OCI-LY7 (cell line): Measurements from ENCODE around the gene CHCHD10. TPM values are rescaled to one million over a fixed set of nuclear protein-coding genes. Genes with fewer than 3 reads are reported as not detected.
A peak's percentile ranks its signal among the peaks of the same experiment; 100 is the strongest.

Experiments used
- BruUV-seq: library from RNA; stranded (reverse); fragments of 400-500 nt; replicated peaks from 2 replicates; lab custom pipeline; 2021; lab: Mats Ljungman, UMichigan
- CTCF ChIA-PET: fragments of 300-600 bp; sonication (Branson Sonifier 250); formaldehyde crosslinking; loops from one replicate; lab custom pipeline; 2022; ENCODE audit warnings: antibody characterized with exemption; ENCODE audit not compliant: unreplicated experiment; lab: Charles Lee
- POLR2A ChIA-PET: fragments of 300-600 bp; sonication (Branson Sonifier 250); formaldehyde crosslinking; loops from one replicate; lab custom pipeline; 2022; ENCODE audit warnings: antibody characterized with exemption; lab: Charles Lee
- DNase-seq: peaks from one replicate; pipeline ENCODE4 v3.0.0-alpha.2; 2015; ENCODE audit warnings: low spot score
- H2AFZ ChIP-seq: fragments of 200-600 bp; sonication (generic), shearing (Covaris generic); 2 replicates; pipeline ENCODE4 v1.6.1; 2014; ENCODE audit warnings: mild to moderate bottlenecking, antibody characterized with exemption, low read length, moderate library complexity
- H3K27ac ChIP-seq: fragments of 200-600 bp; sonication (generic); 2 replicates; pipeline ENCODE4 v1.5.1; 2014; ENCODE audit warnings: mixed run types, low read depth, mild to moderate bottlenecking, moderate library complexity, low read length, inconsistent platforms; ENCODE audit not compliant: poor library complexity, severe bottlenecking
- H3K36me3 ChIP-seq: fragments of 200-600 bp; sonication (generic); 2 replicates; pipeline ENCODE4 v1.6.1; 2014; ENCODE audit warnings: mild to moderate bottlenecking, antibody characterized with exemption, low read length, moderate library complexity, mixed read lengths; ENCODE audit not compliant: insufficient read depth
- H3K4me1 ChIP-seq: fragments of 200-600 bp; sonication (generic); 2 replicates; pipeline ENCODE4 v1.5.1; 2014; ENCODE audit warnings: mild to moderate bottlenecking, low read length; ENCODE audit not compliant: insufficient read depth, poor library complexity, severe bottlenecking
- H3K4me2 ChIP-seq: fragments of 200-600 bp; sonication (generic); 2 replicates; pipeline ENCODE4 v1.6.1; 2014; ENCODE audit warnings: mild to moderate bottlenecking, low read length
- H3K4me3 ChIP-seq: fragments of 200-600 bp; sonication (generic); 2 replicates; pipeline ENCODE4 v1.5.1; 2014; ENCODE audit warnings: mild to moderate bottlenecking, low read depth, low read length; ENCODE audit not compliant: poor library complexity, severe bottlenecking
- H3K79me2 ChIP-seq: fragments of 200-600 bp; sonication (generic); 2 replicates; pipeline ENCODE4 v1.6.1; 2016; ENCODE audit warnings: low read depth, mild to moderate bottlenecking, low read length, moderate library complexity, mixed read lengths; ENCODE audit not compliant: insufficient read depth
- H3K9me2 ChIP-seq: fragments of 200-600 bp; sonication (generic); 2 replicates; pipeline ENCODE4 v1.6.1; 2016; ENCODE audit warnings: mild to moderate bottlenecking, low read length, mixed read lengths; ENCODE audit not compliant: insufficient read depth
- H3K9me3 ChIP-seq: fragments of 200-600 bp; sonication (generic); 2 replicates; pipeline ENCODE4 v1.6.1; 2014; ENCODE audit warnings: mild to moderate bottlenecking, mixed run types, low read length, mixed read lengths
- H4K20me1 ChIP-seq: fragments of 200-600 bp; sonication (generic); 2 replicates; pipeline ENCODE4 v1.6.1; 2014; ENCODE audit warnings: mild to moderate bottlenecking, antibody characterized with exemption, low read length, moderate library complexity, mixed read lengths; ENCODE audit not compliant: insufficient read depth
- EZH2phosphoT487 ChIP-seq: fragments of 200-600 bp; sonication (generic); IDR thresholded peaks from 2 replicates; pipeline ENCODE4 v1.6.1; 2018; ENCODE audit warnings: low read depth, borderline replicate concordance, mild to moderate bottlenecking, mixed run types, antibody characterized with exemption, low read length, moderate library complexity, mixed read lengths
- intact Hi-C: fragments of 100-400 bp; cut with micrococcal nuclease; formaldehyde crosslinking; loops from one replicate; pipeline ENCODE4 v1.10.0; 2022; ENCODE audit not compliant: unreplicated experiment
- total RNA-seq, 2 experiments: library from RNA; depleted of rRNA in 1 of 2; stranded (reverse); fragments of >200 nt in 1 of 2; shearing (Covaris generic) in 1 of 2; gene quantifications; 2 replicates each; pipeline ENCODE4 v1.2.3, GENCODE V29; 2014 to 2022
- TF ChIP-seq, protein P1 (sequence below): fragments of 200-600 bp; sonication (generic); conservative IDR thresholded peaks from 2 replicates; pipeline ENCODE4 v1.5.1; 2014; ENCODE audit warnings: mild to moderate bottlenecking, antibody characterized with exemption, low read length, moderate library complexity, mixed read lengths

The CHCHD10 gene
- total RNA-seq, 2 experiments from 2014 or later = 50.8 to 252 TPM

DNA sequence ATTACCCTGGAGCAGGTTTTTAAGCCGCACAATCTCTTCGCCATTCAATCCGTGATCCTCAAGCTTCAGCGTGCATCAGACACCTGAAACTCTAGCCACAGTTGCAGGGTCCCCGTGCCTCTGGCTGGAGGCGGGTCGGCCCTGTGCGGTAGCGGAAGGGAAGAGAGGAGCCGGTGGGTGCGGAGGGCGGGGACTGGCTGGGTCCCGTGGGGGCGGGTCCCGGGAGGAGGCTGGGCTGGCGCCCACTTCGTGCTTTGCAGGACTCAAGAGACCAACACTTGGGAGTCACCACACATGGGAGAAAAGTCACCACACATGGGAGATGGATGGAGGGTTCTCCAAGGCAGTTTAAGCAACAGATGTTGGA, 4.2 kb downstream of the CHCHD10 start:
- H3K4me1 ChIP-seq = peaks cover 44% of the 10 kb centered on the region
- intact Hi-C loops = no loop called here

DNA sequence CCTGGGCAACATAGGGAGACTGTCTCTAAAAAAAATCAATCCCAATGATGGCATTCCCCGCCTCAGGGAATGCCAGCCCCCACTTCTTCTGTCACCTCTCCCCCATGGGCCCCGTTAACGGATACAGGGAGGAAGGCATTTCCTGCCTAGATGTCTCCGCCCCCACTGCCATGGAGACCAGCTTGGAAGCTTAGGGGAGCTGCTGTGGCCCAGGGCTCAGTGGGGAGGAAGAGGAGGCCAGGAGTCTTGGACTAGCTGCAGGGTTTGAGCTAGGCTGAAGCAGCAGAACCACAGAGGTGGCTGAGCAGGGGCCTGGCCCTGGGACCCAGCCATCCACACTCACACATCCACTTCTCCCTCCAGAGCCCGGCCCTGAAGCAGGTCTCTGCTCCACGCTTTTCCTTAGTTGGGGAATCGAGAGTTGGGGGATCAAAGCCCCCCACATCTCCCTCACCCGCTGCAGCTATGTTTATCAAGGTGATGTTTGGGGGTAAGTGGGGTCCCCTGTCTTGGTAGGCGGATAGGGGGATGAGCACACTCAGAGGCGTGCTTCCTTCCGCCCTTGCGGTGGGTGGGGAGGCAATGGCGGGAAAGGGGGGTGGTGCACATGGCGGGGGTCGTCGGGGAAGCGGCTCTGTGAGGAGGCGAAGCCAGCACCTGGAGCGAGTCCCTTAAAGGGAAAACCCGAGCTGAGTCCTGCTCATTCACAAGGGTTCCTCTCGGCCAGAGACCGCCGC, 4.8 kb downstream of the CHCHD10 start, which contains the start of gene C22orf15:
Gene C22orf15, plus strand, starts transcription at position 149 of the 737 bp plus-strand sequence. Its CDS starts 317 bp downstream, at position 466.
- no peak for TF ChIP-seq EZH2phosphoT487
- TF ChIP-seq, protein P1, sequence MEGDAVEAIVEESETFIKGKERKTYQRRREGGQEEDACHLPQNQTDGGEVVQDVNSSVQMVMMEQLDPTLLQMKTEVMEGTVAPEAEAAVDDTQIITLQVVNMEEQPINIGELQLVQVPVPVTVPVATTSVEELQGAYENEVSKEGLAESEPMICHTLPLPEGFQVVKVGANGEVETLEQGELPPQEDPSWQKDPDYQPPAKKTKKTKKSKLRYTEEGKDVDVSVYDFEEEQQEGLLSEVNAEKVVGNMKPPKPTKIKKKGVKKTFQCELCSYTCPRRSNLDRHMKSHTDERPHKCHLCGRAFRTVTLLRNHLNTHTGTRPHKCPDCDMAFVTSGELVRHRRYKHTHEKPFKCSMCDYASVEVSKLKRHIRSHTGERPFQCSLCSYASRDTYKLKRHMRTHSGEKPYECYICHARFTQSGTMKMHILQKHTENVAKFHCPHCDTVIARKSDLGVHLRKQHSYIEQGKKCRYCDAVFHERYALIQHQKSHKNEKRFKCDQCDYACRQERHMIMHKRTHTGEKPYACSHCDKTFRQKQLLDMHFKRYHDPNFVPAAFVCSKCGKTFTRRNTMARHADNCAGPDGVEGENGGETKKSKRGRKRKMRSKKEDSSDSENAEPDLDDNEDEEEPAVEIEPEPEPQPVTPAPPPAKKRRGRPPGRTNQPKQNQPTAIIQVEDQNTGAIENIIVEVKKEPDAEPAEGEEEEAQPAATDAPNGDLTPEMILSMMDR = no peak
- no peak for DNase-seq
- Histone ChIP-seq H3K4me2 (peak within 1 kb of the TSS; percentile 98), H3K79me2 (peaks cover 26% of the 10 kb centered on the region), H3K36me3 (peaks cover 43% of the 10 kb centered on the region), H2AFZ (no peak within 1 kb of the TSS), H3K9me2 (no peaks in the 10 kb centered on the region), H4K20me1 (peaks cover 12% of the 10 kb centered on the region; the same call in 1 of the 2 replicates), H3K4me3 (peak within 1 kb of the TSS; percentile 99), H3K27ac (peak within 1 kb of the TSS; percentile 74), H3K4me1 (peaks cover 41% of the 10 kb centered on the region), H3K9me3 (no peaks in the 10 kb centered on the region)
- intact Hi-C loops = no loop called here
- ChIA-PET CTCF (interaction anchor here (0.6 kb wide), 1 partner anchor 16 kb away, joined by 3 read pairs; no protein-coding TSS in a partner anchor), POLR2A (interaction anchor here (0.7 to 0.9 kb wide), 2 partner anchors 29 to 66 kb away, joined by 3 to 7 read pairs; no protein-coding TSS in a partner anchor)
- no TSS peak for BruUV-seq

More for the DNA sequence above, 4.2 kb downstream of the CHCHD10 start:
- CTCF ChIA-PET = no interaction called here
- TF ChIP-seq, protein P1 = no peak
- peak overlapping the region; percentile 98 for H3K4me2 ChIP-seq
- H4K20me1 ChIP-seq = peaks cover 12% of the 10 kb centered on the region; the same call in 1 of the 2 replicates
- BruUV-seq = no TSS peak
- peak overlapping the region; percentile 99 for H3K4me3 ChIP-seq
- H3K9me2 ChIP-seq = no peaks in the 10 kb centered on the region
- H3K27ac ChIP-seq = peak overlapping the region; percentile 74
- POLR2A ChIA-PET = interaction anchor here (0.9 kb wide), 1 partner anchor 30 kb away, joined by 3 read pairs; no protein-coding TSS in a partner anchor
- peaks cover 43% of the 10 kb centered on the region for H3K36me3 ChIP-seq
- H2AFZ ChIP-seq = no peak overlapping the region
- DNase-seq = peak; percentile 73
- H3K9me3 ChIP-seq = no peaks in the 10 kb centered on the region
- H3K79me2 ChIP-seq = peaks cover 26% of the 10 kb centered on the region

DNA sequence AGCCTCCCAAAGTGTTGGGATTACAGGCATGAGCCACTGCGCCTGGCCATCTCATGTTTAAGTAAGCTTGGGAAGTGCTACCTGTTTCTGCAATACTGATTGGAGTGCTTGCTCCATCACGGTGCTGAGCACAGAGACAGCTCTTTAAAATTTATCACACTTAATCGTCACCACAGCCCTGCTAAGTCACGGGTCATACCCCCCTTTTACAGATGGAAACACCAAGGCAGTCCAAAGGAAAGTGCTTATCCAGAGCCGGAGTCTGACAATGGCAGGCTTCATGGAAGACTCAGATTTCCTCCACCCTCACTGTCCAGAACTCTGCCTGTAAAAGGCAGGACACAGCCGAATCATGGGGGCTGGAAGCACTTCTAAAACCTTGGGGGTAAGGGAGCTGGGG, 7.7 kb downstream of the CHCHD10 start:
- peaks cover 24% of the 10 kb centered on the region for H3K36me3 ChIP-seq
- BruUV-seq = no TSS peak
- H3K4me3 ChIP-seq = no peak overlapping the region
- no peaks in the 10 kb centered on the region for H3K9me3 ChIP-seq
- TF ChIP-seq EZH2phosphoT487 = no peak
- TF ChIP-seq, protein P1 = no peak
- ChIA-PET POLR2A (no interaction called here), CTCF (no interaction called here)
- intact Hi-C loops = no loop called here
- no peaks in the 10 kb centered on the region for H3K9me2 ChIP-seq
- H3K79me2 ChIP-seq = peaks cover under 1% of the 10 kb centered on the region; the same call in 1 of the 2 replicates
- H2AFZ ChIP-seq = no peak overlapping the region
- peaks cover 53% of the 10 kb centered on the region for H3K4me1 ChIP-seq
- no peak overlapping the region for H3K4me2 ChIP-seq
- no peak for DNase-seq
- no peak overlapping the region for H3K27ac ChIP-seq
- H4K20me1 ChIP-seq = peaks cover 3% of the 10 kb centered on the region; the same call in 1 of the 2 replicates
